Type B pancreatic cell (in vitro differentiated cells): ENCODE results near the gene L3MBTL1. TPM values are rescaled to one million over a fixed set of nuclear protein-coding genes. Genes with fewer than 3 reads are reported as not detected.

Source experiments
- DNase-seq: peaks from one replicate; pipeline ENCODE4 v3.0.0; 2021; ENCODE audit warnings: mixed read lengths; ENCODE audit not compliant: unreplicated experiment; ENCODE audit errors: extremely low spot score
- H3K27ac Mint-ChIP-seq: 2 replicates; pipeline ENCODE4 v1.8.0; 2021; ENCODE audit warnings: mild to moderate bottlenecking, mixed read lengths
- H3K27me3 Mint-ChIP-seq: 2 replicates; pipeline ENCODE4 v1.8.0; 2021; ENCODE audit warnings: mixed read lengths
- H3K36me3 Mint-ChIP-seq: 2 replicates; pipeline ENCODE4 v1.8.0; 2021; ENCODE audit warnings: mixed read lengths
- H3K4me1 Mint-ChIP-seq: one replicate; pipeline ENCODE4 v1.8.0; 2021; ENCODE audit warnings: mixed read lengths; ENCODE audit not compliant: unreplicated experiment
- H3K4me3 Mint-ChIP-seq: 2 replicates; pipeline ENCODE4 v1.8.0; 2021; ENCODE audit warnings: mild to moderate bottlenecking, mixed read lengths
- H3K9me3 Mint-ChIP-seq: 2 replicates; pipeline ENCODE4 v1.8.0; 2021; ENCODE audit warnings: mixed read lengths
- total RNA-seq: library from RNA; stranded (reverse); gene quantifications from 2 replicates; pipeline ENCODE4 v1.2.1, GENCODE V29; 2021; ENCODE audit warnings: low replicate concordance
- TF ChIP-seq, protein P1 (sequence below): fragments of 200-600 bp; sonication (generic); conservative IDR thresholded peaks from 2 replicates; pipeline ENCODE4 v1.5.0; 2021; ENCODE audit warnings: antibody characterized with exemption, mild to moderate bottlenecking

The L3MBTL1 gene
- total RNA-seq, 1 donor from 2014 or later, result 23.1 TPM

DNA sequence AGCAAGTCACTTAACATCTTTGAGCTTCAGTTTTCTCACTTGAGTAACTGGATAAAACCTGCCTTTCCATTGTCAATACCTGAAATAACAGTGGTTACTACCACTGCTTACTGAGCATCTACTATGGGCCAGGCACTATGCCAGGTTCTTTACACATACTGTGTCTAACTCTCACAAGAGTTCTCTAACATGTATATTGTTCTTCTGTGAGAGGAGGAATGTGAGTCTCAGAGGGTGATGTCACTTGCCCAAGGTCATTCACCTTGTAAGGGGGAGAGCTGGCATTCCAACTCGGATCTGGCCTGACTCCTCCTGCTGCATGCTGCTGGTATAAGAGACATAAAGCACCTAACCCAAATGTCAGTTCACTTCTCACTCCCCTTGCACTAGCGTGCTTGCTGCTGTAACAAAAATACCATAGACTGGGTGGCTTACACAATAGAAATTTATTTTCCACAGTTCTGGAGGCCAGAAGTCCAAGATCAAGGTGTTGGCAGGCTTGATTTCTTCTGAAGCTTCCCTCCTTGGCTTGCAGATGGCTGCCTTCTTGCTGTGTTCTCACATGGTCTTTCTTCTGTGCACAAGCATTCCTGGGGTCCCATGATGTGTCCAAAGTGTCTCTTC lies 29.4 kb downstream of the L3MBTL1 start:
- Mint-ChIP-seq H3K9me3 (no peaks in the 10 kb centered on the region), H3K4me1 (no peaks in the 10 kb centered on the region), H3K27ac (no peak overlapping the region), H3K27me3 (no peaks in the 10 kb centered on the region), H3K4me3 (no peak overlapping the region), H3K36me3 (no peaks in the 10 kb centered on the region)
- DNase-seq, result no peak
- TF ChIP-seq, protein P1, sequence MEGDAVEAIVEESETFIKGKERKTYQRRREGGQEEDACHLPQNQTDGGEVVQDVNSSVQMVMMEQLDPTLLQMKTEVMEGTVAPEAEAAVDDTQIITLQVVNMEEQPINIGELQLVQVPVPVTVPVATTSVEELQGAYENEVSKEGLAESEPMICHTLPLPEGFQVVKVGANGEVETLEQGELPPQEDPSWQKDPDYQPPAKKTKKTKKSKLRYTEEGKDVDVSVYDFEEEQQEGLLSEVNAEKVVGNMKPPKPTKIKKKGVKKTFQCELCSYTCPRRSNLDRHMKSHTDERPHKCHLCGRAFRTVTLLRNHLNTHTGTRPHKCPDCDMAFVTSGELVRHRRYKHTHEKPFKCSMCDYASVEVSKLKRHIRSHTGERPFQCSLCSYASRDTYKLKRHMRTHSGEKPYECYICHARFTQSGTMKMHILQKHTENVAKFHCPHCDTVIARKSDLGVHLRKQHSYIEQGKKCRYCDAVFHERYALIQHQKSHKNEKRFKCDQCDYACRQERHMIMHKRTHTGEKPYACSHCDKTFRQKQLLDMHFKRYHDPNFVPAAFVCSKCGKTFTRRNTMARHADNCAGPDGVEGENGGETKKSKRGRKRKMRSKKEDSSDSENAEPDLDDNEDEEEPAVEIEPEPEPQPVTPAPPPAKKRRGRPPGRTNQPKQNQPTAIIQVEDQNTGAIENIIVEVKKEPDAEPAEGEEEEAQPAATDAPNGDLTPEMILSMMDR, result no peak

- H3K4me3 Mint-ChIP-seq, result no peak overlapping the region
- H3K27ac Mint-ChIP-seq, result peak overlapping the region; percentile 58
- peaks cover 3% of the 10 kb centered on the region for H3K36me3 Mint-ChIP-seq
- H3K9me3 Mint-ChIP-seq, result no peaks in the 10 kb centered on the region
- TF ChIP-seq, protein P1, result peak; percentile 93
- no peaks in the 10 kb centered on the region for H3K4me1 Mint-ChIP-seq
- no peak for DNase-seq
- no peaks in the 10 kb centered on the region for H3K27me3 Mint-ChIP-seq
These were observed 30.7 kb downstream of the L3MBTL1 start for GRCh38 chr20:43537921-43538877.

DNA sequence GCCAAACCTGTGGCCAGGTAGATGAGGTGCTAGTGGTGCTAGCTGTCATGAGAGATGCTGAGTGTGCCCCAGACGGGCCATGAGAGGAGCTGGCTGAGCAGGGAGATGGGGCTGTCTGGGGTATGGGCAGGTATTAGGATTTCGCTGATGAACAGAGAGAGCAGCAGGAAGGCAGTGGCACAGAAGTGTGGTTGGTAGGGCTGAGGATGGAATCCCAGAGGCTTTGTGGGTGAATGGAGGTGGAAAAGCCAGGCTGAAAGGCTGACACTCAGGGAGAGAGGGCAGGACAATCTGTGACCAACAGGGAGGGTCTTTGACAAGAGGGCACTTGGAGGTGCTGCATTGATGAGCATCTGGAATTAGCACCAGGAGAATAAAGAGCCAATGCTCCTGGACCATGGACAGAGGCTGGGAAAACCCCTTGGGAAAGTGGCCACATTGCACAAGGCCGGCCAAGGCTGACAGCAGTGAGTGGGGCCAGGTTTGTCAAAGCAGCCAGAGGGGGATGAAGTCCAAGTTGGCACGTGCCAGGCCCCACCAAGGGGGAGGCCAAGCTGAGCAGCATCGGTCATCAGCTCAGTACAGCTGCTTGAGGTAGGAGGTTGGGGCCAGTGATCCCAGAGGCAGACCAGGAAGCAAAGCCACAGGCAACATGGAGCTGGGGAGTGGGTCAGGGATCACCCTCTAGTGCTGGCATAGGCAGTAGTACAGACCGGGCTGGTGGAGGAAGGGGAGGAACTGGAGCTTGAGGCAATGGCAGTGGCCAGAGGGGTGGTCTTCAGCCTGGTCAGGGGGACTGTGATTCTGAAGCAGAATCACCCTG lies 31.6 kb downstream of the L3MBTL1 start:
- H3K27ac Mint-ChIP-seq, result no peak overlapping the region
- H3K4me3 Mint-ChIP-seq, result no peak overlapping the region
- DNase-seq, result no peak
- no peaks in the 10 kb centered on the region for H3K27me3 Mint-ChIP-seq
- TF ChIP-seq, protein P1, result no peak
- no peaks in the 10 kb centered on the region for H3K9me3 Mint-ChIP-seq
- H3K4me1 Mint-ChIP-seq, result no peaks in the 10 kb centered on the region
- H3K36me3 Mint-ChIP-seq, result peaks cover 6% of the 10 kb centered on the region

- Mint-ChIP-seq H3K9me3 (no peaks in the 10 kb centered on the region), H3K27ac (no peak overlapping the region), H3K4me3 (no peak overlapping the region), H3K4me1 (no peaks in the 10 kb centered on the region), H3K27me3 (no peaks in the 10 kb centered on the region), H3K36me3 (peaks cover 6% of the 10 kb centered on the region)
- TF ChIP-seq, protein P1, result no peak
- DNase-seq, result no peak
These were observed 32.6 kb downstream of the L3MBTL1 start for GRCh38 chr20:43539975-43540672.

- TF ChIP-seq, protein P1, result no peak
- no peaks in the 10 kb centered on the region for H3K4me1 Mint-ChIP-seq
- H3K36me3 Mint-ChIP-seq, result peaks cover 6% of the 10 kb centered on the region
- no peak overlapping the region for H3K27ac Mint-ChIP-seq
- H3K27me3 Mint-ChIP-seq, result no peaks in the 10 kb centered on the region
- no peak overlapping the region for H3K4me3 Mint-ChIP-seq
- no peak for DNase-seq
- H3K9me3 Mint-ChIP-seq, result no peaks in the 10 kb centered on the region
These were observed 33.2 kb downstream of the L3MBTL1 start for GRCh38 chr20:43540673-43541060.
